ENCODE results near the gene TUBB3.
A peak's percentile ranks its signal among the peaks of the same experiment; 100 is the strongest.
"Not testable (repeated sequence)": the region's sequence is repeated elsewhere in the genome, so short reads cannot be mapped to it uniquely, and the experiment has no call there.

The TUBB3 gene

DNA sequence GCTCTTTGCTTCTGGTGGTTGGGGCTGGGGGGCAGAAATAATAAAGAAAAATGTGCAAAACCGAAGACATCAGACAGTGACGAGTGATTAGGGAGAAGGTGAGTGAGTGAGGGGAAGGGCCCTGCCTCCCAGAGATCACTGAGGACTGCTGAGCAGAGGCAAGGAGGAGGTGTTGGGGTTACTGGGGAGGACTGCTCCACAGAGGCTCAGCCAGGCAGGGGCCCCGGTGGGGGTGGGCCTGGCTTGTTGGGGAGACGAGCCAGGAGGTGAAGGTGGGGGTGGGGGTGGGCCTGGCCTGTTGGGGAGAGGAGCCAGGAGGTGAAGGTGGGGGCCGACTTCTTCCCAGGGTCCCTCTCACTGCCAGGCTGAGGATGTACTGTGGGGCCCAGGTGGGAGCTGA, 23.4 kb downstream of the TUBB3 start:
- DNase-seq, result no peak

DNA sequence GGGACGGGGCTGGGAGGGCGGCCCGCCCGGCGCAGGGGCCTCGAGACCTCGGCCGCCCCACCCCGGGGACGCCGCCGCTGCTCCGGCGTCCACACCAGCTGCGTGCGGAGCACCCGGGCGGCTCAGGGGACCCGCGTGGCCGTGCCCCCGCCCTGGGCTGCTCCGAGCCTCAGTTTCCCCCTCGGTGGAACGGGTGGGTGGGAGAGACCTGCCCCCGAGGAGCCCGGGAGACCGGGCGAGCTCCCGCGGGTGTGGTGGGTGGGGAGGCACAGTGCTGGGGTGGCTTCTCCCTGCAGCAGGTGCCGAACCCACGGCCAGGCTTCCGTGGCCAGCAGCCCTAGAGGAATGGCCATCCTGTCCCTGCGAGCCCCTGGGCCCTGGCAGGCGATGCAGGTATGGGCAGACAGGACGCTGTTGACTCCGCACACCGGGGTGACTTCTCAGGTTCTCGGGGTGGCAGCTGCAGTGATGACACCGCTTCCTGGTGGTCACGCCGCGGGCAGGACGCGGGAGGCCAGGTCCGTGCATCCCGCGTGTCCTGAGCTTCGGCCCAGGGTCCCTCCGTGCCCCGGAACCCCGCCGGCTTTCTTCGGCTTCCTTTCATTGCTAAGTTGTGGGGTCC, 26.1 kb downstream of the TUBB3 start:
- no peak for DNase-seq

GRCh38 chr16:89949756-89950155, 26.6 kb downstream of the TUBB3 start:
- no peak for DNase-seq

DNA sequence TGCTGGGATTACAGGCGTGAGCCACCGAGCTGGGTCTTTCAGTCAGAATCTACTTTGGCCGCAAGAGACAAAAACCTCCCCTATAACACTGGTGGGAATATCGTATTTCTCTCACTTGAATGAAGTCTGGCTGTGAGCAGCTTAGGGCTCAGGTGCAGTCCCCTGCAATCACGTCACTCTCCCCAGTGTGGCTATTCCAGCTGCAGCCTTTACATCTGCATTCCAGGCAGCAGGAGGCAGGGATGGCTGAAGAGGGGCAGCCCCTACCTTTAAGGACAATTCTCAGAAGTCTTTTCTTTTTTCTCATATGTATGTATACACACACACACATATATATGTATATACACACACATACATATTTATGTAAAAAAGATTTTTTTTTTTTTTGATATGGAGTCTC, 28.4 kb downstream of the TUBB3 start:
- DNase-seq, result no peak

- no peak for DNase-seq
These were observed 28.9 kb downstream of the TUBB3 start for GRCh38 chr16:89952049-89952448.

DNA sequence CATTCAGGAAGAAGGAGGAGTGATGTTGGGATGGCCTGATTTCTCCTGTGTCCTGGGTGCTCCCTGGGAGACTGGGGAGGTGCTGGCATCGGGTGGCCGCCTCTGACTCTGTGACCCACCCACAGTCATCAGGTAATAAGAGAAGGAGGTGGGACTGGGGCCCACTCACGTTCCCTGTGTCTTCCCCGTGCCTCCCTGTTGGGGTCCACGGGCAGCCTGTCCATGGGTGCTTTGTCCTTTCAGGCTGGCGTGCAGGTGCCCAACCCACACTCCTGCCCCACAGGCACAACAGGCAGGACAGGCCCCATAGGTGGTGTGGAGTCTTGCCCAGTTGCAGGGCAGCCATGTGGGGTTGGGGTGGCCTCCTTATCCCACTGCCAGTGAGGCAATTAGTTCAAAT, 29.4 kb downstream of the TUBB3 start:
- DNase-seq, result no peak

GRCh38 chr16:89953671-89954406, 30.7 kb downstream of the TUBB3 start:
- peak in 1 of 2 donors; percentile 20 for DNase-seq

- DNase-seq, result no peak
These were observed 31.3 kb downstream of the TUBB3 start for GRCh38 chr16:89954462-89954861.

GRCh38 chr16:89955001-89955685, 32.0 kb downstream of the TUBB3 start:
- DNase-seq, result no peak

- no peak for DNase-seq
These were observed 33.5 kb downstream of the TUBB3 start for GRCh38 chr16:89956505-89957215.

GRCh38 chr16:89957216-89957785, 34.2 kb downstream of the TUBB3 start:
- DNase-seq, result no peak

DNA sequence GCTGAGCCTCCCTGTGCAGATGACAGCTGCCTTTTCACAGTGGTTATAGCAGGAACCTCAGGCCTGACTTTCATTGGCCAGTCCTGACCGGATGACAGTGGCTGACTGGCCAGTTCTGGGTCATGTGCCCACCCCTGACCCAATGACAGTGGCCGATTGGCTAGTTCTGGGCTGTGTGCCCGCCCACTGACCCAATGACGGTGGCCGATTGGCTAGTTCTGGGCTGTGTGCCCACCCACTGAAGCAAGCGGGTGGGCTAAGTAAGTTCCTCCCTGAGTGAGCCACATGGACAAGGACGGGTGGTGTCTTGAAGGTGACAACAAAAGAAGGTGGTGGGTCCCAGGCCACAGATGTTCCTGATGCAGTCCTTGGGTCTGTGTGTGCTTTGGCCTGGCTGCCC, 34.9 kb downstream of the TUBB3 start:
- DNase-seq, result peak; percentile 5 to 51

GRCh38 chr16:89958596-89958995, 35.5 kb downstream of the TUBB3 start:
- DNase-seq, result no peak

DNA sequence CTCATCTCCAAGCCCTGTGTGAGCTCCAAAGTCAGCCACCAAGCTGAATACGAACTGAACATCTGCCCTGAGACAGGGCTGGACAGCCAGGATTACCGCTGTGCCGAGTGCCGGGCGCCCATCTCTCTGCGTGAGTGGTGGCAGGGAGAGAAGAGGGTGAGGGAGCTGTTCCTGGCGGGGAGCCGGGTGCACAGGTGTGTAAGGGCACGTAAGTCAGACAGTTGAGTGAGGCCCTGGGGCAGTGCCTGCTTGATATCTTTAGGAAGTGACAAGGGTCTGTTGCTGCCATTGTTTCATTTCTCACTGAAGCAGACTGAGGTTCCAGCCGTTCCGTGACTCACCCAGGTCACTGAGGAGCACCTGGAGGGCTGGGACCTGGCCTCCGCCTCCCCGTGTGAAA, 37.8 kb downstream of the TUBB3 start:
- DNase-seq, result no peak

GRCh38 chr16:89961920-89962319, 38.8 kb downstream of the TUBB3 start:
- no peak for DNase-seq

DNA sequence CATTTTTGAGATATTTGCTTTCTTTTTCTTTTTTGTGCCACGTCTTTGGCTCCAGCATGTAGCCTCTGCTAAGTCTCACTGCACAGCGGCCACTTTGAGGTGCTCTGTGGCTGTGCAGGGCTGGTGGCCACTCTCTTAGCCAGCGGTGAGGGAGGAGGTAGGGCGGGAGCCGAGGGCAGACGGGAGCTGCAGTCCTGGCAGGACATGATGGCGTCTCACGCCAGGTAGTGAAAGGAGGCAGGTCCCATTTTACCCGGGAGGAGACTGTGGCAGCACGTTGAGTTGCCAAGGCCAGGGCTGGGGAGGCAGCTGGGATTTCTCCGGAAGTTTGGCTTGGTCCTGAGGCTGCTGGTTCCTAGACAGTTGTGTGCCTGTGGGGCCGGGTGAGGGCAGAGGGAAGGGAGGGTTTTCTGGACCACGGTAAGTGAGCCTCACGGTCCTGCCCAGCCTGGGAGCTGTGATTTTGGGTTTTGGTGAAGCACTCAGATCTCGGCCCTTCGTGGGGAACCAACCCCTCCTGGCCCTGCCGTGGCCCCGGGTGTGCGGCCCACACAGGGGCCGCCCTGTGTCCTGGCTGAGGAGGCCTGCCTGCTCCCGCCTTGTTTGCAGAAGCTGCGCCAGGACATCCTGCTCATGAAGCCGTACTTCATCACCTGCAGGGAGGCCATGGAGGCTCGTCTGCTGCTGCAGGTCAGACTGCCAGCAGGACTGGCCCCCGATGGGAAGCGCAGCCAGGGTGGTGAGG, 39.8 kb downstream of the TUBB3 start:
- DNase-seq, result no peak

- DNase-seq, result no peak
These were observed 41.1 kb downstream of the TUBB3 start for GRCh38 chr16:89964201-89964600.

DNA sequence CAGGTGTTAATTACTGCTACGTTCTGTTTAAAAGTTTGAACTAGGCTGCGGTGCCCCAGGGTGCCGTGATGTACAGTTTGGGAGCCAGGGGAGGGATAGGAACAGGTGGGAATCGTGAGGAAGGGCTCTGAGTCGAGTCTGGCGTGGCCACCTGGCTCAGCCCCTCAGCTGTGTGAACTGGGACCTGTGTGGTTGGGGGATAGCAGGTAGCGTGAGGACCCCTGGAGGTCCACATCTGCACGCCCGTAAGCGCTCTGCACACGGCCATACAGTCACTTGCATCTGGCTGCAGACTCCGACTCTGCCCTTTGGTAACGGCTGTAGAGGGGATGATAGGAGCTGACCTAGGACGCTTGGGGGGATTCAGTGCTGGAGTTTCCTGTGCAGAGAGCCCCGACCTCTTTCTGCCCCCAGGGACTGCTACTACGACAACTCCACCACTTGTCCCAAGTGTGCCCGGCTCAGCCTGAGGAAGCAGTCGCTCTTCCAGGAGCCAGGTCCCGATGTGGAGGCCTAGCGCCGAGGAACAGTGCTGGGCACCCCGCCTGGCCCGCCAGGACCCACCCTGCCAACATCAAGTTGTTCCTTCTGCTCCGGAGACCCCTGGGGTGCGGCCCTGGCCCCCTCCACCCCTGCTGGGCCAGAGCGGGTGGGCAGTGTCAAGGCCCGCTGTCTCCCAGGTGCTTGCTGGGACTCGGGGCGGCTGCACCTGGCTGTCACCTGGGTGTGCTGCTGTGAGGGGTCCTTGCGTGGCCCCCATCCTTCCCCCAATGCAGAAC, 42.5 kb downstream of the TUBB3 start:
- no peak for DNase-seq

- DNase-seq, result no peak
These were observed 43.6 kb downstream of the TUBB3 start for GRCh38 chr16:89966756-89967155.

DNA sequence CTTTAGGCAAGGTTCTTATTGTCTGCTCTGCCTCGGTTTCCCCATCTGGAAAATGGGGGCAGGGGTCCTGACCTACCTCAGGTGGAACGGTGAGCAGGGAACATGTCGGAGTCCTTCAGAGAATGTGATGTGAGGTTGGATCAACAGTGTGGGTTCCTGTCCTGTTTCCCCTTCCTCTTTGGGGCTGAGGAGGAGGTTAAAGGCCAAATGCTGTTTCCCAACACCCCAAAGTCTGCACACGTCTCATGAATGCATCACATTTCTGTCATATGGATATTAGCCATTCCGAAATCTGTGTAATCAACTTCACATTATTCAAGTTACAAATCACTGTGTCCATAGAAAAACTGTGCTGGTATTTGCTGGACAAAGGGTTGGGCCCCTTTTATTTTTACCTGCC, 44.3 kb downstream of the TUBB3 start:
- DNase-seq, result not testable (repeated sequence)

GRCh38 chr16:89968074-89968473, 44.9 kb downstream of the TUBB3 start:
- DNase-seq, result not testable (repeated sequence)

Measured in CD4-positive, alpha-beta T cell treated with Interleukin-1 beta for 1 hour (primary cell).